ENCODE measurements around the gene OBP2A.

Gene OBP2A

GRCh38 chr9:135577256-135577655 lies 31.3 kb downstream of the OBP2A start:
- no peak for DNase-seq (ENCODE audit: low read depth in 3 of 3)

- no peak for DNase-seq (ENCODE audit: low read depth in 3 of 3)
These were observed 33.4 kb downstream of the OBP2A start for GRCh38 chr9:135579356-135579755.

- no peak for DNase-seq (ENCODE audit: low read depth in 3 of 3)
These were observed 34.1 kb downstream of the OBP2A start for GRCh38 chr9:135579889-135580660.

- no peak for DNase-seq (ENCODE audit: low read depth in 3 of 3)
These were observed 34.9 kb downstream of the OBP2A start for GRCh38 chr9:135580664-135581380.

- no peak for DNase-seq (ENCODE audit: low read depth in 3 of 3)
These were observed 35.9 kb downstream of the OBP2A start for GRCh38 chr9:135581636-135582426.

- DNase-seq (ENCODE audit: low read depth in 3 of 3) = no peak
These were observed 36.6 kb downstream of the OBP2A start for GRCh38 chr9:135582541-135582940.

GRCh38 chr9:135582966-135583687 lies 37.2 kb downstream of the OBP2A start:
- no peak for DNase-seq (ENCODE audit: low read depth in 3 of 3)

- DNase-seq (ENCODE audit: low read depth in 3 of 3) = no peak
These were observed 37.7 kb downstream of the OBP2A start for GRCh38 chr9:135583688-135584011.

- DNase-seq (ENCODE audit: low read depth in 3 of 3) = no peak
These were observed 38.4 kb downstream of the OBP2A start for GRCh38 chr9:135584371-135584770.

GRCh38 chr9:135584934-135585333 lies 39.0 kb downstream of the OBP2A start:
- no peak for DNase-seq (ENCODE audit: low read depth in 3 of 3)

- DNase-seq (ENCODE audit: low read depth in 3 of 3) = no peak
These were observed 40.7 kb downstream of the OBP2A start for GRCh38 chr9:135586601-135587109.

GRCh38 chr9:135587658-135588057 lies 41.7 kb downstream of the OBP2A start:
- no peak for DNase-seq (ENCODE audit: low read depth in 3 of 3)

- no peak for DNase-seq (ENCODE audit: low read depth in 3 of 3)
These were observed 42.4 kb downstream of the OBP2A start for GRCh38 chr9:135588371-135588770.

- no peak for DNase-seq (ENCODE audit: low read depth in 3 of 3)
These were observed 43.1 kb downstream of the OBP2A start for GRCh38 chr9:135588886-135589595.

GRCh38 chr9:135589596-135590485 lies 43.9 kb downstream of the OBP2A start:
- no peak for DNase-seq (ENCODE audit: low read depth in 3 of 3)

GRCh38 chr9:135590486-135591079 lies 44.7 kb downstream of the OBP2A start:
- DNase-seq (ENCODE audit: low read depth in 3 of 3) = no peak

- no peak for DNase-seq (ENCODE audit: low read depth in 3 of 3)
These were observed 45.8 kb downstream of the OBP2A start for GRCh38 chr9:135591506-135592330.

GRCh38 chr9:135592331-135592590 lies 46.3 kb downstream of the OBP2A start:
- no peak for DNase-seq (ENCODE audit: low read depth in 3 of 3)

GRCh38 chr9:135592625-135593024 lies 46.7 kb downstream of the OBP2A start:
- no peak for DNase-seq (ENCODE audit: low read depth in 3 of 3)

Measured in stimulated activated CD4-positive, alpha-beta T cell treated with anti-CD3 and anti-CD28 coated beads, TNF-alpha, amount 100 ng/mL, for 4 hours (primary cell).